Measurements from ENCODE around the gene EXOC5. TPM values are rescaled to one million over a fixed set of nuclear protein-coding genes. Genes with fewer than 3 reads are reported as not detected.
"Not testable (repeated sequence)": the region's sequence is repeated elsewhere in the genome, so short reads cannot be mapped to it uniquely, and the experiment has no call there.

Gene EXOC5
- total RNA-seq, 2 donors from 2014 or later: 40.3 to 50.3 TPM

DNA sequence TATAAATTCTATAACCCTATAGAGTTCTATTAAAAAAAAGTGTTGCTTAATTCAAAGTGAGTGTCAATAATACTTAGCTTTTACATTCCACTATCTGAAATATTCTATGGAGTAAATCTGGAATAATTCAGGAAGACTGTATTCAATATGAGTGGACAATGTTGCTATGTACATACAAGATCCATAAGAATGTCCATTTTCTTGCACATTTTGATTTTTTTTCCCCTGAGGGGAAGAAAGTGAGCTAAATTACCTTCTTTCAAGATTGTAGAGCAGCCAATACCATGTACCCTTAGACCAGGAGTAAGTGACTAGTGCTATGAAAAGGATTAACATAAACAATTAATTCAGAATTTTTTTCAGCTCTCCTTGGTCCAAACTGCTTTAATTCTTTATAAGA is 25.4 kb downstream of the EXOC5 start:
- TF ChIP-seq CTCF (IDR thresholded peaks at IDR 0.05): no peak
- DNase-seq (ENCODE audit: low spot score) (no peak), ATAC-seq (ENCODE audit: insufficient number of reproducible peaks, low FRiP score, low read depth) (no peak)
- Histone ChIP-seq H3K4me3 (no peak overlapping the region), H3K27ac (no peak overlapping the region), H3K4me1 (ENCODE audit: control insufficient read depth in 1 of 2, low read depth in 2 of 2) (no peaks in the 10 kb centered on the region), H3K36me3 (no peaks in the 10 kb centered on the region), H3K27me3 (replicated peaks; ENCODE audit: insufficient read depth) (no peaks in the 10 kb centered on the region), H3K9me3 (no peaks in the 10 kb centered on the region)

DNA sequence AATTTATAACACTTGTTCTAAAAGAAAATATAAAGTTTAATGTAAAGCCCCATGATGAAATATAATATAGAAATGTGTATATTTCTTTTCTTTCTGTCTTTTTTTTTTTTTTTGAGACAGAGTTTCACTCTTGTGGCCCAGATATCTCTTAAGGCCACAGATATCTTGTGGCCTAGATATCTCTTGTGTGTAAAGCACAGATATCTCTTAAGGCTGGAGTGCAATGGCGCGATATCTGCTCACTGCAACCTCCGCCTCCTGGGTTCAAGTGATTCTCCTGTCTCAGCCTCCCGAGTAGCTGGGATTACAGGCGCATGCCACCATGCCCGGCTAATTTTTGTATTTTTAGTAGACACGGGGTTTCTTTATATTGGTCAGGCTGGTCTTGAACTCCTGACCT is 28.6 kb downstream of the EXOC5 start:
- not testable (repeated sequence) for H3K9me3 ChIP-seq; DNase-seq (ENCODE audit: low spot score); H3K36me3 ChIP-seq; H3K4me3 ChIP-seq; ATAC-seq (ENCODE audit: insufficient number of reproducible peaks, low FRiP score, low read depth); H3K4me1 ChIP-seq (ENCODE audit: control insufficient read depth in 1 of 2, low read depth in 2 of 2); H3K27ac ChIP-seq; H3K27me3 ChIP-seq (replicated peaks; ENCODE audit: insufficient read depth)

DNA sequence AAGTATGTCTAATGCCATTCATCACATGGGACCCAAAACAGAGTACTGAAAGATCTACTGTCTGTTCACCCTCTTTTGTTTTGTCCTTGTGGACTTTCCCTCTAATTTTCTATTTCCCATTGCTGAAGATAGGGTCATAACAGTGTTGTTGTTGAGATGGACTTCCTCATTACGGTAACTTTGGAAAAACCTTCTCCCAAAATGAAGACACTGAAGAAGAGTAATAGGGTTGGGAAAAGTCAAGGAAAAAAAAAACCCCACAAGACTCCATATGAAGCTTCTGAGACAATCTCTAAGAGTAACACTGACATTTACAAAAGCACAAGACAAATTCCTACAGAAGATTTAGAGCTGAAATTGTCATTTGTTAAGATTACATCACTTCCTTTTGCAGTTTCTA is 36.7 kb downstream of the EXOC5 start:
- Histone ChIP-seq H3K4me1 (ENCODE audit: control insufficient read depth in 1 of 2, low read depth in 2 of 2) (no peaks in the 10 kb centered on the region), H3K9me3 (no peaks in the 10 kb centered on the region), H3K27me3 (replicated peaks; ENCODE audit: insufficient read depth) (no peaks in the 10 kb centered on the region), H3K27ac (no peak overlapping the region), H3K36me3 (peaks cover 10% of the 10 kb centered on the region), H3K4me3 (no peak overlapping the region)
- no peak for TF ChIP-seq CTCF (IDR thresholded peaks at IDR 0.05)
- ATAC-seq (ENCODE audit: insufficient number of reproducible peaks, low FRiP score, low read depth) (no peak), DNase-seq (ENCODE audit: low spot score) (no peak)

GRCh38 chr14:57228320-57228719 is 40.4 kb downstream of the EXOC5 start:
- ATAC-seq (ENCODE audit: insufficient number of reproducible peaks, low FRiP score, low read depth); H3K27me3 ChIP-seq (replicated peaks; ENCODE audit: insufficient read depth); DNase-seq (ENCODE audit: low spot score); H3K27ac ChIP-seq; H3K36me3 ChIP-seq; H3K4me1 ChIP-seq (ENCODE audit: control insufficient read depth in 1 of 2, low read depth in 2 of 2); H3K4me3 ChIP-seq; H3K9me3 ChIP-seq: not testable (repeated sequence)

DNA sequence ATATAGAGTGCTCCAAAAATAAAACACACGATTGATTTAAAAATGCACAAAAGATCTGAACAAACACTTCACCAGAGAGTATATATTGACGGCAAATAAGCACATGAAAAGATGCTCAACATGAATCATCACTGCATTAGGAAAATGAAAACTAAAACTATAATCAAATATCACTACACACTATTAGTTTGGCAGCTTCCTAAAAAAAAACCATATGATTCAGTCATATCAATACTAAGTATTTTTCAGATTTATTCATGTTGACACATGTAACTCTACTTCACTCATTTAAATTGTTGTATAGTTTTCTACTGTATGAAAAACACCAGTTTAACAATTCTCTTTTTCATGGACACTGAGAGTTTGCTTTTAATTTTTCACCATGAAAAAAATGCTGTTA is 41.6 kb downstream of the EXOC5 start:
- Histone ChIP-seq H3K4me1 (ENCODE audit: control insufficient read depth in 1 of 2, low read depth in 2 of 2) (no peaks in the 10 kb centered on the region), H3K27me3 (replicated peaks; ENCODE audit: insufficient read depth) (no peaks in the 10 kb centered on the region), H3K4me3 (no peak overlapping the region), H3K36me3 (peaks cover 5% of the 10 kb centered on the region), H3K9me3 (no peaks in the 10 kb centered on the region), H3K27ac (no peak overlapping the region)
- DNase-seq (ENCODE audit: low spot score): no peak
- no peak for ATAC-seq (ENCODE audit: insufficient number of reproducible peaks, low FRiP score, low read depth)
- TF ChIP-seq CTCF (IDR thresholded peaks at IDR 0.05): no peak

DNA sequence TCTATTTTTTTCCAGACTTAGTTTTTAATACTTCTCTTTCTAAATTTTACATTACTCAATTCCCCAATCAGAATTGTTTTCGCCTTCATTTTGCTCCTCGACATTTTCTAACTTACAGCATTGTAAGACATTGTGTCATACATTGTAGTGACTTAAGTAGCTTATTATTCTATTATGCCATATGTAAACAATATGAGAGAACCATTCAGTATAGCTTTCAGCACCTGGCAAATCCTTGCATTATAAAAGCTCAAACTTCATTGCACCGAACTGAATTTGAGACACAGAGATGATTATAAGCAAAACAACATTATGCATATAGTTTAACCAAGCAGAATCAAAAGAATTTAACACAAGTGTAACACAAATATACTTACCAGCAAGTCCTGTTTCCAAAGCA is 46.8 kb downstream of the EXOC5 start:
- Histone ChIP-seq H3K4me1 (ENCODE audit: control insufficient read depth in 1 of 2, low read depth in 2 of 2) (no peaks in the 10 kb centered on the region), H3K27me3 (replicated peaks; ENCODE audit: insufficient read depth) (no peaks in the 10 kb centered on the region), H3K27ac (no peak overlapping the region), H3K4me3 (no peak overlapping the region), H3K36me3 (no peaks in the 10 kb centered on the region), H3K9me3 (no peaks in the 10 kb centered on the region)
- no peak for TF ChIP-seq CTCF (IDR thresholded peaks at IDR 0.05)
- ATAC-seq (ENCODE audit: insufficient number of reproducible peaks, low FRiP score, low read depth) (no peak), DNase-seq (ENCODE audit: low spot score) (no peak)

All from thoracic aorta (tissue), 2 donors.